IPS-18a (cell line): ENCODE data around the gene NOS2.
A peak's percentile ranks its signal among the peaks of the same experiment; 100 is the strongest.

Source experiments
- H3K27ac ChIP-seq: one replicate; pipeline ENCODE4 v1.5.1; 2013; ENCODE audit warnings: low read length
- H3K27me3 ChIP-seq: one replicate; pipeline ENCODE4 v1.6.1; 2013; ENCODE audit warnings: mild to moderate bottlenecking, low read length; ENCODE audit not compliant: control insufficient read depth, insufficient read depth
- H3K36me3 ChIP-seq: one replicate; pipeline ENCODE4 v1.6.1; 2013; ENCODE audit warnings: low read depth, low read length; ENCODE audit not compliant: control insufficient read depth
- H3K4me1 ChIP-seq: one replicate; pipeline ENCODE4 v1.6.1; 2013; ENCODE audit warnings: low read depth, low read length; ENCODE audit not compliant: control insufficient read depth
- H3K4me3 ChIP-seq: one replicate; pipeline ENCODE4 v1.5.1; 2013; ENCODE audit warnings: low read length
- H3K9ac ChIP-seq: one replicate; pipeline ENCODE4 v1.6.1; 2013; ENCODE audit warnings: mild to moderate bottlenecking, low read length, moderate library complexity
- H3K9me3 ChIP-seq: one replicate; pipeline ENCODE4 v1.6.1; 2013; ENCODE audit warnings: low read depth, low read length; ENCODE audit not compliant: control insufficient read depth

The NOS2 gene

DNA sequence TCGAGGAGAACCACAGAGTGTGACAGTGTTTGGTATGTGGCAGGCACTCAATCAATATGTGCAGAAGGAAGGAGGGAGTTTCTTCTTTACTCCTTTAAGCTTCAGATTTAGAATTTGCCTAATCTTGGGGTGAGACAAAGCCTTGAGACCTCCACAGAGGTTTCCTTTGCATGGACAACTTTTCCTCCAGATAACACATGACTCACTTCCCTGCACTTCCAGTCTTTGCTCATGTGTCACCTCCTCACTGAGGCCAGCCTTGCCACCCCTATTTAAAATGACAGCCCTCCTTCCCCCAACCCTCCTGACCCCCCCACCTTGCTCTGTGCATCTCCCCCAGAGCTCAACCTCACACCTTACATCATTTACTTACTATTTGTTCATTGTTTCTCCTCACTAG lies 17.4 kb upstream of the NOS2 start:
- H3K27ac ChIP-seq, result no peak overlapping the region
- H3K9ac ChIP-seq, result no peak overlapping the region
- H3K27me3 ChIP-seq, result no peaks in the 10 kb centered on the region
- H3K4me3 ChIP-seq, result no peak overlapping the region
- H3K9me3 ChIP-seq, result no peaks in the 10 kb centered on the region
- H3K4me1 ChIP-seq, result no peaks in the 10 kb centered on the region
- H3K36me3 ChIP-seq, result no peaks in the 10 kb centered on the region

DNA sequence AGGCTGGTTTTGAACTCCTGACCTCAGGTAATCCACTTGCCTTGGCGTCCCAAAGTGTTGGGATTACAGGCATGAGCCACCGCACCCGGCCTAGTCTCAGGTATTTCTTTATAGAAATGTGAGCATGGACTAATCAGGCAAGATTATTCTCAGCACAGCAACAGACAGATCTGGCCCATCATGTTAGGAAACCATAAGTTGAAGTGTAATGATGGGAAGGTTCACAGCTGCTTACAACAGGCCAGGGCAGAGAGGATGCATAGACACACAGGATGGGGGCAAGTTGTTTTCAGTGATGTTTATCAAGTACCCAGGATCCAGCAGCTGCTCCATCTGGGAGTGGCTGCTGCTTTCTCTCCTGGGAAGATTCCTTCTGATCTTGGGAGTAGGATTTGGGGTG lies 16.6 kb upstream of the NOS2 start:
- H3K9me3 ChIP-seq, result no peaks in the 10 kb centered on the region
- no peaks in the 10 kb centered on the region for H3K27me3 ChIP-seq
- H3K27ac ChIP-seq, result no peak overlapping the region
- H3K9ac ChIP-seq, result no peak overlapping the region
- H3K4me1 ChIP-seq, result no peaks in the 10 kb centered on the region
- no peak overlapping the region for H3K4me3 ChIP-seq
- H3K36me3 ChIP-seq, result no peaks in the 10 kb centered on the region

GRCh38 chr17:27811961-27812360 lies 11.6 kb upstream of the NOS2 start:
- Histone ChIP-seq H3K27me3 (no peaks in the 10 kb centered on the region), H3K4me1 (no peaks in the 10 kb centered on the region), H3K4me3 (no peak overlapping the region), H3K27ac (no peak overlapping the region), H3K36me3 (no peaks in the 10 kb centered on the region), H3K9me3 (no peaks in the 10 kb centered on the region), H3K9ac (no peak overlapping the region)

DNA sequence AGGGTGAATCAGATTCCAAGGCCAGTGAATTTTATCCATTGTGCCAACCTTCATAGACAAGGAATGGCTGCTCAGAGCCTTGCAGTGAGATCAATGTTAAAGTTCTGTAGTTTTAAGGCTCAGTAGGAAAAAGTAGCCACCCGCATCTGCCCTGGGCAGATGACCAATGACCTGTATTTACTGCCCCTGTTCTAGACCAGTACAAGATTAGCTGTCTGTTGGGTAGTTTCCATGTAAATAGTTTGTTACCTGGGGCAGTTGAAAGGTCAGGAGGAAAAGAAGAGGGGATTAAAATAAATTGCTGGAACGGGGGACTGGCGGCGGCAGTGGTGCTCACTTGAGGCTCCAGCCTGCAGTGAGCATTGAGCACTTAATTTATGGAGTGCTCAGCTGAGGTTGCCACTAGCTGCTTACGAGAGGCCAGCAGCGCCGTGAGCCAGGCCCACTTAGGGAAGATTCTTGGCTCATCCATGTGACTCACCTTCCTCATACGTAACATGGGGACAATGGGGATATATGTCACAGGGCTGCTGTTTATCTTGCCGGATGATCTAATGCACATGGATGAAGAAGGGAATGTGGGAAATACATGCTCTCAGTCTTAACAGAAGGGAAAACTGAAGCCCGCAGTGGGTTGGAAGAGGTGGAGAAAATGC lies 10.7 kb upstream of the NOS2 start:
- Histone ChIP-seq H3K4me1 (no peaks in the 10 kb centered on the region), H3K27ac (no peak overlapping the region), H3K4me3 (no peak overlapping the region), H3K36me3 (no peaks in the 10 kb centered on the region), H3K27me3 (no peaks in the 10 kb centered on the region), H3K9ac (no peak overlapping the region), H3K9me3 (no peaks in the 10 kb centered on the region)

GRCh38 chr17:27810211-27810901 lies 10.0 kb upstream of the NOS2 start:
- Histone ChIP-seq H3K4me3 (no peak overlapping the region), H3K27ac (no peak overlapping the region), H3K4me1 (peaks cover 5% of the 10 kb centered on the region), H3K9me3 (no peaks in the 10 kb centered on the region), H3K9ac (no peak overlapping the region), H3K27me3 (no peaks in the 10 kb centered on the region), H3K36me3 (no peaks in the 10 kb centered on the region)

DNA sequence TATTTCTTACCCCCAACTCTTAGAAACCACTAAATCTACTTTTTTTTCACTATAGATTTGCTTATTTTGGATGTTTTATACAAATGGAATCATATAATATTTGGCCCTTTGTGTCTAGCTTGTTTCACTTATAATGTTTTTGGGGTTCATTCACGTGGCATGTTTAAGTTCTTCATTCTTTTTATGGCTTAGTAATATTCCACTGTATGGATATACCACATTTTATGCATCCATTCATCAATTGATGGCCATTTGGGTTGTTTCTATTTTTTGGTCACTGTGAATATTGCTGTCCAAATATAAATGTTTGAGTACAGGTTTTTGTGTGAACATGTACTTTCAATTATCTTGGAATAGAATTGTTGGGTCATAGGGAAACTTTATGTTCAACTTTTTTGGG lies 9.2 kb upstream of the NOS2 start:
- Histone ChIP-seq H3K4me1 (peaks cover 5% of the 10 kb centered on the region), H3K36me3 (no peaks in the 10 kb centered on the region), H3K4me3 (no peak overlapping the region), H3K9me3 (no peaks in the 10 kb centered on the region), H3K27me3 (no peaks in the 10 kb centered on the region), H3K9ac (no peak overlapping the region), H3K27ac (no peak overlapping the region)

- no peaks in the 10 kb centered on the region for H3K9me3 ChIP-seq
- H3K27me3 ChIP-seq, result no peaks in the 10 kb centered on the region
- no peaks in the 10 kb centered on the region for H3K36me3 ChIP-seq
- H3K4me3 ChIP-seq, result no peak overlapping the region
- H3K27ac ChIP-seq, result no peak overlapping the region
- H3K9ac ChIP-seq, result no peak overlapping the region
- peaks cover 5% of the 10 kb centered on the region for H3K4me1 ChIP-seq
These were observed 8.3 kb upstream of the NOS2 start for GRCh38 chr17:27808628-27809027.

- H3K4me1 ChIP-seq, result peaks cover 5% of the 10 kb centered on the region
- no peak overlapping the region for H3K9ac ChIP-seq
- H3K4me3 ChIP-seq, result no peak overlapping the region
- H3K9me3 ChIP-seq, result no peaks in the 10 kb centered on the region
- no peaks in the 10 kb centered on the region for H3K27me3 ChIP-seq
- H3K36me3 ChIP-seq, result no peaks in the 10 kb centered on the region
- H3K27ac ChIP-seq, result no peak overlapping the region
These were observed 7.5 kb upstream of the NOS2 start for GRCh38 chr17:27807567-27808470.

DNA sequence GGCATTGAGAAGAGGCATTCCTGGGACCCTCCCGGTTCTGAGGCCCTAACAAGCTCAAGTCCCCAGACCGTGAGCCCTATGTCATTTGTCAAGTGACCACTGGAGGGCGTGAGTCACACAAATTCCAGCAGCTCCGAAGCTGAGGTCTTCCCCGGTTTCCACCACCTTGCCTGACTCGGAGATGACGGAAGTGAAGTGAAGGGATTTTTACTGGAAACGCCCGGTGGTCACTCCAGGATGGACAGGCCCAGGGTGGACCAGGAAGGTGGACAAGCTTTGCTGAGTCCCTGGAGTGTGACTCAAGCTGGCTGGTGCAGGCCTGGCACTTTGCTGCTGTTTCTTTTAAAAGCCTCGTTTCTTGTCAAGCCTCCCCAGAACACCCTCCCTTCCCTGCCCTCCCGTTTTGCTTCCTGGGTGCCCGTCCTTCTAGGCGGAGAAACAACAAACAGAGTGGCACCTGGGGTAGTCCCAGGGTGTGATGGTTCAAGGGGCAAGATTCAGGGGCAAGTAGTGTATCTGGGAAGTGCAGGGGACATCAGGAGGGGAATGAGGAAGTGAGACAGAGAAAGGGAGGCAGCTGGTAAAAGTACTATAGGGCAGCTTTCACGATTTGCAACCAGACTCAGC lies 5.3 kb upstream of the NOS2 start:
- peaks cover 5% of the 10 kb centered on the region for H3K4me1 ChIP-seq
- H3K9ac ChIP-seq, result no peak overlapping the region
- H3K9me3 ChIP-seq, result no peaks in the 10 kb centered on the region
- H3K27me3 ChIP-seq, result no peaks in the 10 kb centered on the region
- peak overlapping the region; percentile 39 for H3K4me3 ChIP-seq
- H3K36me3 ChIP-seq, result no peaks in the 10 kb centered on the region
- no peak overlapping the region for H3K27ac ChIP-seq

DNA sequence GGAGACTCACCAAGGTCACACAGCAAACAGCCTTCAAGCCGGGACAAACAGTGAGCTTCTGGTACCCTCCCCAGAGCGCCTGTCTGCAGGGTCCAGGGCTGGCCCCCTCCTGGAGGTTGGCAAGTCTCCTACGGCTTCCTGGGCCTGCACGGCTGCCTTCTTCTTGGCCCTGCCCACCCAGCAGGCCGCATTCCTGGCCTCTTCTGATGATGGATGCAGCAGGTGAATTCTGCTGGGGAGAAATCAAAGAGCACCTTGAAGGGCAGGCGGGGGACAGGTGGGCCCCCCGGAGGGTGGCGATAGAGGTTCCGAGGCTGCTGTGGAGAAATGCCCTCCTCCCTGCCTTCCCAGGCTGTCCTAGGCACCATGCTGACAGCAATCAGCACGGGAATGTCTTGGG lies 3.8 kb upstream of the NOS2 start:
- Histone ChIP-seq H3K9ac (no peak overlapping the region), H3K9me3 (no peaks in the 10 kb centered on the region), H3K4me3 (no peak overlapping the region), H3K4me1 (peaks cover 5% of the 10 kb centered on the region), H3K27ac (no peak overlapping the region), H3K36me3 (no peaks in the 10 kb centered on the region), H3K27me3 (no peaks in the 10 kb centered on the region)

DNA sequence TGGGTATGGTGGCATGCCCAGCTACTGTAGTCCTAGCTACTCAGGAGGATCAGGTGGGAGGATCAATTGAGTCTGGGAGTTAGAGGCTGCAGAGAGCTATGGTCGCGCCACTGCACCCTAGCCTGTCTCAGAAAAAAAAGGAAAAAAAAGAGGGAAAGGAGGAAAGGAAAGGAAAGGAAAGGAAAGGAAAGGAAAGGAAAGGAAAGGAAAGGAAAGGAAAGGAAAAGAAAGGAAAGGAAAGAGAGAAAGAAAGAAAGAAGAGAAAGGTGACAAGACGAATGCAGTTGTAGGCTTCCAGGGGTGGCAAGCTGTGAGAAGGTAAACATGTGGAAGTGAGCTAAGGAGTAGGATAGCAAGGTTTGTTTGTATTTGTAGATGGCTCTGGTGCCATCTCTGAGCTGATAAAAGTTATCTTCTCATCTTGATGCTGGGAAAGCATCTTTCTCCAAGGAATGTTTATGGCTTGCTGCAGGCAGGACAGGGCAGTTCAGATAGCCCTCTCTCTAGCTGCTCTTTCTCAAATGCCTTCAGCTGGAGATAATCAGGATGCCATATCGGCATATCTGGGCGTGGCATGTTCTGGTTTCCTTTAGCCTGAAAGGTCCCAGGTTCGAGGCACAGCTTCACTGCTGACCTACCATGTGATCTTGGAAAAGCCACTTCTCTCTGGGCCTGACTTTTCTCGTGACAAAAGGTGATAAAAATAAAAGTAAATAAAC lies 2.8 kb upstream of the NOS2 start:
- H3K4me1 ChIP-seq, result peaks cover 5% of the 10 kb centered on the region
- H3K27ac ChIP-seq, result no peak overlapping the region
- H3K36me3 ChIP-seq, result no peaks in the 10 kb centered on the region
- H3K9ac ChIP-seq, result no peak overlapping the region
- H3K27me3 ChIP-seq, result no peaks in the 10 kb centered on the region
- H3K4me3 ChIP-seq, result no peak overlapping the region
- no peaks in the 10 kb centered on the region for H3K9me3 ChIP-seq
